GM19438 (cell line): ENCODE measurements around the gene LCE3E.
"Not testable (repeated sequence)": the region's sequence is repeated elsewhere in the genome, so short reads cannot be mapped to it uniquely, and the experiment has no call there.

ENCODE experiments used
- ATAC-seq: cut with Tn5 transposase; IDR thresholded peaks from one replicate; pipeline ENCODE4 v1.9.1; 2021; ENCODE audit warnings: low read depth; ENCODE audit not compliant: unreplicated experiment

The LCE3E gene

GRCh38 chr1:152566681-152567080, at the start of gene LCE3E:
Gene LCE3E, minus strand, starts transcription at chr1:152566780. Its CDS starts 572 bp downstream, at chr1:152566208.
- no peak for ATAC-seq

GRCh38 chr1:152613511-152613910, 46.9 kb upstream of the LCE3E start, which contains the start of gene LCE3B:
Gene LCE3B, plus strand, starts transcription at chr1:152613811. Its CDS starts 0 bp downstream, at chr1:152613811.
- no peak for ATAC-seq

- ATAC-seq: no peak
Observed at GRCh38 chr1:152599934-152600333, 33.4 kb upstream of the LCE3E start, which contains the start of gene LCE3C. Gene LCE3C, plus strand, starts transcription at chr1:152600234. Its CDS starts 498 bp downstream, at chr1:152600732.

GRCh38 chr1:152596986-152597385, 30.4 kb upstream of the LCE3E start:
- no peak for ATAC-seq

- no peak for ATAC-seq
Observed at GRCh38 chr1:152585586-152585985, 19.0 kb upstream of the LCE3E start.

GRCh38 chr1:152582647-152583046, 16.1 kb upstream of the LCE3E start:
- ATAC-seq: no peak

- no peak for ATAC-seq
Observed at GRCh38 chr1:152580433-152580832, 13.9 kb upstream of the LCE3E start, which contains the start of gene LCE3D. Gene LCE3D, minus strand, starts transcription at chr1:152580516. Its CDS starts 580 bp downstream, at chr1:152579936.

GRCh38 chr1:152579526-152579925, 12.9 kb upstream of the LCE3E start:
- ATAC-seq: not testable (repeated sequence)

- no peak for ATAC-seq
Observed at GRCh38 chr1:152577168-152577567, 10.6 kb upstream of the LCE3E start.

- ATAC-seq: no peak
Observed at GRCh38 chr1:152565535-152566215, 905 bp downstream of the LCE3E start.

- no peak for ATAC-seq
Observed at GRCh38 chr1:152565115-152565514, 1.5 kb downstream of the LCE3E start.

- ATAC-seq: not testable (repeated sequence)
Observed at GRCh38 chr1:152548358-152548757, 18.2 kb downstream of the LCE3E start.

- no peak for ATAC-seq
Observed at GRCh38 chr1:152546704-152547103, 19.9 kb downstream of the LCE3E start.

GRCh38 chr1:152543820-152544219, 22.8 kb downstream of the LCE3E start:
- ATAC-seq: no peak

- no peak for ATAC-seq
Observed at GRCh38 chr1:152539901-152540300, 26.7 kb downstream of the LCE3E start.

- ATAC-seq: no peak
Observed at GRCh38 chr1:152537496-152537895, 29.1 kb downstream of the LCE3E start.

GRCh38 chr1:152535774-152536173, 30.8 kb downstream of the LCE3E start:
- ATAC-seq: no peak

- no peak for ATAC-seq
Observed at GRCh38 chr1:152533327-152533938, 33.1 kb downstream of the LCE3E start.

- no peak for ATAC-seq
Observed at GRCh38 chr1:152525080-152525641, 41.4 kb downstream of the LCE3E start.

- no peak for ATAC-seq
Observed at GRCh38 chr1:152520561-152521090, 46.0 kb downstream of the LCE3E start.

- ATAC-seq: no peak
Observed at GRCh38 chr1:152519851-152520250, 46.7 kb downstream of the LCE3E start.
